ENCODE results near the gene ADAMTS18. TPM values are rescaled to one million over a fixed set of nuclear protein-coding genes. Genes with fewer than 3 reads are reported as not detected.
A peak's percentile ranks its signal among the peaks of the same experiment; 100 is the strongest.

ADAMTS18 gene
- total RNA-seq, 1 experiment from 2014 or later = not detected

GRCh38 chr16:77323695-77324094 lies 111.1 kb downstream of the ADAMTS18 start:
- no TSS peak for BruUV-seq (replicated peaks)
- CTCF ChIA-PET = no interaction called here
- intact Hi-C loops (cut with micrococcal nuclease) = no loop called here
- POLR2A ChIA-PET (ENCODE audit: unreplicated experiment) = no interaction called here
- Histone ChIP-seq H3F3A (ENCODE audit: low read length, unreplicated experiment) (no peaks in the 10 kb centered on the region), H3K9me2 (replicated peaks; ENCODE audit: low read length) (no peaks in the 10 kb centered on the region), H3K79me2 (ENCODE audit: low read length) (no peaks in the 10 kb centered on the region), H3K9me3 (ENCODE audit: low read length) (no peaks in the 10 kb centered on the region), H3K27ac (ENCODE audit: low read length) (no peak overlapping the region), H3K9ac (ENCODE audit: low read length) (no peak overlapping the region), H3K36me3 (ENCODE audit: low read depth, low read length) (no peaks in the 10 kb centered on the region), H3K27me3 (ENCODE audit: low read length) (0 out of 2 replicates have a peak, but pooled peaks cover 2% of the 10 kb centered on the region), H3K4me2 (ENCODE audit: low read length) (no peak overlapping the region), H4K20me1 (ENCODE audit: low read length) (no peaks in the 10 kb centered on the region), H3K4me1 (ENCODE audit: insufficient read depth, low read length) (peaks cover 8% of the 10 kb centered on the region; the same call in 1 of the 2 replicates), H3K4me3 (ENCODE audit: low read length) (no peak overlapping the region), H2AFZ (ENCODE audit: low read length) (no peak overlapping the region)
- ATAC-seq (no peak), DNase-seq (no peak)
- TF ChIP-seq EZH2 (IDR thresholded peaks at IDR 0.05; ENCODE audit: low read length, unreplicated experiment) = no peak
- no peak for TF ChIP-seq EZH2phosphoT487 (IDR thresholded peaks at IDR 0.05; ENCODE audit: borderline replicate concordance, low read length)
- no peak for TF ChIP-seq CTCF (conservative IDR thresholded peaks at IDR 0.05; ENCODE audit: low read depth, low read length)

- no peak overlapping the region for H2AFZ ChIP-seq (ENCODE audit: low read length)
- no peaks in the 10 kb centered on the region for H3K79me2 ChIP-seq (ENCODE audit: low read length)
- no peaks in the 10 kb centered on the region for H4K20me1 ChIP-seq (ENCODE audit: low read length)
- no peaks in the 10 kb centered on the region for H3K36me3 ChIP-seq (ENCODE audit: low read depth, low read length)
- ChIA-PET POLR2A (ENCODE audit: unreplicated experiment) (no interaction called here), CTCF (no interaction called here)
- H3K4me3 ChIP-seq (ENCODE audit: low read length) = no peak overlapping the region
- peaks cover 8% of the 10 kb centered on the region; the same call in 1 of the 2 replicates for H3K4me1 ChIP-seq (ENCODE audit: insufficient read depth, low read length)
- intact Hi-C loops (cut with micrococcal nuclease) = no loop called here
- no TSS peak for BruUV-seq (replicated peaks)
- no peaks in the 10 kb centered on the region for H3F3A ChIP-seq (ENCODE audit: low read length, unreplicated experiment)
- H3K9ac ChIP-seq (ENCODE audit: low read length) = no peak overlapping the region
- TF ChIP-seq EZH2 (IDR thresholded peaks at IDR 0.05; ENCODE audit: low read length, unreplicated experiment) (no peak), CTCF (conservative IDR thresholded peaks at IDR 0.05; ENCODE audit: low read depth, low read length) (no peak)
- DNase-seq (peak; percentile 46), ATAC-seq (no peak)
- H3K27me3 ChIP-seq (ENCODE audit: low read length) = 0 out of 2 replicates have a peak, but pooled peaks cover 2% of the 10 kb centered on the region
- H3K4me2 ChIP-seq (ENCODE audit: low read length) = no peak overlapping the region
- no peak overlapping the region for H3K27ac ChIP-seq (ENCODE audit: low read length)
- H3K9me2 ChIP-seq (replicated peaks; ENCODE audit: low read length) = no peaks in the 10 kb centered on the region
- H3K9me3 ChIP-seq (ENCODE audit: low read length) = no peaks in the 10 kb centered on the region
These were observed 112.1 kb downstream of the ADAMTS18 start for GRCh38 chr16:77322757-77323156.

GRCh38 chr16:77317059-77317458 lies 117.8 kb downstream of the ADAMTS18 start:
- Histone ChIP-seq H3K9ac (ENCODE audit: low read length) (no peak overlapping the region), H3F3A (ENCODE audit: low read length, unreplicated experiment) (no peaks in the 10 kb centered on the region), H3K9me3 (ENCODE audit: low read length) (no peaks in the 10 kb centered on the region), H3K79me2 (ENCODE audit: low read length) (no peaks in the 10 kb centered on the region), H3K4me3 (ENCODE audit: low read length) (no peak overlapping the region), H3K4me1 (ENCODE audit: insufficient read depth, low read length) (no peaks in the 10 kb centered on the region), H3K9me2 (replicated peaks; ENCODE audit: low read length) (no peaks in the 10 kb centered on the region), H4K20me1 (ENCODE audit: low read length) (no peaks in the 10 kb centered on the region), H3K36me3 (ENCODE audit: low read depth, low read length) (no peaks in the 10 kb centered on the region), H3K4me2 (ENCODE audit: low read length) (no peak overlapping the region), H2AFZ (ENCODE audit: low read length) (no peak overlapping the region), H3K27ac (ENCODE audit: low read length) (no peak overlapping the region), H3K27me3 (ENCODE audit: low read length) (no peaks in the 10 kb centered on the region)
- ATAC-seq (no peak), DNase-seq (no peak)
- intact Hi-C loops (cut with micrococcal nuclease) = no loop called here
- ChIA-PET CTCF (no interaction called here), POLR2A (ENCODE audit: unreplicated experiment) (no interaction called here)
- no TSS peak for BruUV-seq (replicated peaks)
- no peak for TF ChIP-seq CTCF (conservative IDR thresholded peaks at IDR 0.05; ENCODE audit: low read depth, low read length)
- TF ChIP-seq EZH2phosphoT487 (IDR thresholded peaks at IDR 0.05; ENCODE audit: borderline replicate concordance, low read length) = no peak
- no peak for TF ChIP-seq EZH2 (IDR thresholded peaks at IDR 0.05; ENCODE audit: low read length, unreplicated experiment)
